HCT116 (cell line): ENCODE results near the gene GARIN1A. TPM values are rescaled to one million over a fixed set of nuclear protein-coding genes. Genes with fewer than 3 reads are reported as not detected.
"Not testable (repeated sequence)": the region's sequence is repeated elsewhere in the genome, so short reads cannot be mapped to it uniquely, and the experiment has no call there.

Source experiments
- ATAC-seq: fragments of 200-7000 bp; cut with Tn5 transposase; 2 replicates; pipeline ENCODE4 v1.9.1; 2020; ENCODE audit warnings: mild to moderate bottlenecking, moderate library complexity
- BruUV-seq: library from RNA; stranded (reverse); fragments of 400-500 nt; replicated peaks from 2 replicates; lab custom pipeline; 2021; lab: Mats Ljungman, UMichigan
- CTCF ChIA-PET: fragments of 300-600 bp; sonication (Branson Sonifier 250); formaldehyde crosslinking; loops from one replicate; lab custom pipeline; 2021; ENCODE audit warnings: antibody characterized with exemption; lab: Charles Lee
- POLR2A ChIA-PET: fragments of 300-600, 350-600 bp; sonication (Branson Sonifier 250); formaldehyde crosslinking; loops from one replicate; lab custom pipeline; 2021; ENCODE audit warnings: antibody characterized with exemption; lab: Charles Lee
- RAD21 ChIA-PET, 2 experiments: fragments of 300-600 bp; sonication (Branson Sonifier 250); formaldehyde crosslinking; loops; one replicate each; lab custom pipeline; 2023; ENCODE audit warnings: low total read pairs in 2 of 2; ENCODE audit not compliant: uncharacterized antibody in 2 of 2, unreplicated experiment in 2 of 2, low non-redundant PET in 1 of 2; lab: Charles Lee
- DNase-seq: peaks from one replicate; pipeline ENCODE4 v3.0.0-alpha.2; 2010; ENCODE audit warnings: low read depth, low spot score
- H2AFZ ChIP-seq: fragments of 200-600 bp; shearing (Covaris generic), sonication (generic); 2 replicates; pipeline ENCODE4 v1.6.1; 2017; ENCODE audit warnings: low read depth, mixed run types, mixed read lengths, antibody characterized with exemption, low read length; ENCODE audit not compliant: poor library complexity, severe bottlenecking
- H3K27ac ChIP-seq: 2 replicates; pipeline ENCODE4 v1.5.1; 2012; ENCODE audit warnings: low read depth, low read length
- H3K27me3 ChIP-seq: fragments of 200-600 bp; sonication (generic); 2 replicates; pipeline ENCODE4 v1.6.1; 2016; ENCODE audit warnings: mixed run types, low read length, mixed read lengths; ENCODE audit not compliant: insufficient read depth
- H3K36me3 ChIP-seq, 2 experiments: fragments of 200-500 bp in 1 of 2; fragments of 200-600 bp in 1 of 2; sonication (Bioruptor generic) in 1 of 2; sonication (generic) in 1 of 2; 2 replicates each; pipeline versions ENCODE4 v1.5.1 to v1.6.1; 2014 to 2016; ENCODE audit warnings: low read length in 2 of 2, inconsistent platforms in 1 of 2, mixed read lengths in 1 of 2, mixed run types in 1 of 2; ENCODE audit not compliant: insufficient read depth in 2 of 2, control insufficient read depth in 1 of 2
- H3K4me1 ChIP-seq, 2 experiments: fragments of 200-600 bp in 1 of 2; sonication (generic) in 1 of 2; 2 replicates each; pipeline versions ENCODE4 v1.5.1 to v1.6.1; 2012 to 2017; ENCODE audit warnings: low read length in 2 of 2, inconsistent platforms in 1 of 2, mild to moderate bottlenecking in 1 of 2, mixed read lengths in 1 of 2, mixed run types in 1 of 2, moderate library complexity in 1 of 2; ENCODE audit not compliant: insufficient read depth in 2 of 2, control insufficient read depth in 1 of 2
- H3K4me2 ChIP-seq: fragments of 200-600 bp; sonication (generic); 2 replicates; pipeline ENCODE4 v1.6.1; 2017; ENCODE audit warnings: mixed run types, low read length, mixed read lengths
- H3K4me3 ChIP-seq, 2 experiments: fragments of 200-600 bp in 1 of 2; sonication (generic) in 1 of 2; replicated peaks in 1 of 2; 2 replicates each; pipeline ENCODE4 v1.5.1; 2011 to 2016; ENCODE audit warnings: low read length in 2 of 2, control low read depth in 1 of 2, low read depth in 1 of 2, mild to moderate bottlenecking in 1 of 2, mixed read lengths in 1 of 2, mixed run types in 1 of 2
- H3K79me2 ChIP-seq: fragments of 200-600 bp; sonication (generic); 2 replicates; pipeline ENCODE4 v1.6.1; 2017; ENCODE audit warnings: mild to moderate bottlenecking, mixed run types, low read length, moderate library complexity, mixed read lengths; ENCODE audit not compliant: insufficient read depth
- H3K9ac ChIP-seq: fragments of 200-600 bp; sonication (generic); 2 replicates; pipeline ENCODE4 v1.6.1; 2016; ENCODE audit warnings: low read length, mixed read lengths
- H3K9me2 ChIP-seq: fragments of 200-600 bp; sonication (generic), shearing (Covaris generic); 2 replicates; pipeline ENCODE4 v1.6.1; 2017; ENCODE audit warnings: mixed run types, mild to moderate bottlenecking, moderate library complexity; ENCODE audit not compliant: insufficient read depth
- H3K9me3 ChIP-seq, 2 experiments: fragments of 200-500 bp in 1 of 2; fragments of 200-600 bp in 1 of 2; sonication (Bioruptor generic) in 1 of 2; sonication (generic) in 1 of 2; 2 replicates each; pipeline ENCODE4 v1.6.1; 2014 to 2017; ENCODE audit warnings: low read length in 2 of 2, mixed read lengths in 2 of 2, inconsistent platforms in 1 of 2, low read depth in 1 of 2, mild to moderate bottlenecking in 1 of 2, mixed run types in 1 of 2, moderate library complexity in 1 of 2; ENCODE audit not compliant: control insufficient read depth in 1 of 2, insufficient read depth in 1 of 2
- H4K20me1 ChIP-seq: fragments of 200-600 bp; sonication (generic), shearing (Covaris generic); 2 replicates; pipeline ENCODE4 v1.6.1; 2017; ENCODE audit warnings: mixed run types, mild to moderate bottlenecking, moderate library complexity; ENCODE audit not compliant: insufficient read depth
- SIN3A ChIP-seq: IDR thresholded peaks from 2 replicates; pipeline ENCODE4 v1.6.1; 2012; ENCODE audit warnings: low read depth
- ZNF274 ChIP-seq: fragments of 200-500 bp; sonication (Bioruptor generic); IDR thresholded peaks from 2 replicates; pipeline ENCODE4 v1.6.1; 2014; ENCODE audit warnings: mild to moderate bottlenecking, low read depth, low read length, inconsistent platforms
- intact Hi-C: fragments of 100-400 bp; cut with micrococcal nuclease; formaldehyde crosslinking; loops from 2 replicates; pipeline ENCODE4 v1.10.0; 2022
- total RNA-seq: library from RNA; stranded (reverse); gene quantifications from one replicate; pipeline ENCODE4 v1.2.1, GENCODE V29; 2021; ENCODE audit not compliant: unreplicated experiment

GARIN1A gene
- total RNA-seq, 1 experiment from 2014 or later: 0.49 TPM

GRCh38 chr7:128662091-128662490 is 10.0 kb upstream of the GARIN1A start (continued):
- no peak for TF ChIP-seq ZNF274

DNA sequence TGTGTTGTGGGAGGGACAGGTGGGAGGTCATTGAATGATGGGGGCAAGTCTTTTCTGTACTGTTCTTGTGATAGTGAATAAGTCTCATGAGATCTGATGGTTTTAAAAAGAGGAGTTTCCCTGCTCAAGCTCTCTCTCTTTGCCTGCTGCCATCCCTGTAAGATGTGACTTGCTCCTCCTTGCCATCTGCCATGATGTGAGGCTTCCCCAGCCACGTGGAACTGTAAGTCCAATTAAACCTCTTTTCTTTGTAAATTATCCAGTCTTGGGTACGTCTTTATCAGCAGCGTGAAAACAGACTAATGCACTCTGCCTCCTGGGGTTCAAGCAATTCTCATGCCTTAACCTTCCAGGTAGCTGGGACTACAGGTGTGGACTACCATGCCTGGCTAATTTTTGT is 8.9 kb upstream of the GARIN1A start:
- H3K27ac ChIP-seq, H3K9me2 ChIP-seq, H2AFZ ChIP-seq, H3K4me1 ChIP-seq, H3K4me2 ChIP-seq, ATAC-seq, H3K9me3 ChIP-seq, H4K20me1 ChIP-seq, H3K9ac ChIP-seq, H3K27me3 ChIP-seq, H3K36me3 ChIP-seq, CTCF ChIA-PET, RAD21 ChIA-PET, DNase-seq, BruUV-seq, H3K79me2 ChIP-seq, POLR2A ChIA-PET, H3K4me3 ChIP-seq: not testable (repeated sequence)
- intact Hi-C loops: loop anchor here (10.0 kb wide), 1 partner anchor 188 kb away; the partner anchor contains the start of gene METTL2B

- H3K4me3 ChIP-seq: no peak overlapping the region
- H3K4me1 ChIP-seq: no peaks in the 10 kb centered on the region
- no peaks in the 10 kb centered on the region for H3K27me3 ChIP-seq
- ATAC-seq (no peak), DNase-seq (no peak)
- intact Hi-C loops: loop anchor here (10.0 kb wide), 1 partner anchor 190 kb away; the partner anchor contains the start of gene METTL2B
- no peak overlapping the region for H2AFZ ChIP-seq
- H3K4me2 ChIP-seq: no peak overlapping the region
- no peak for TF ChIP-seq SIN3A
- H3K27ac ChIP-seq: no peak overlapping the region
- H3K9me3 ChIP-seq: peaks cover 3 to 8% of the 10 kb centered on the region in 2 experiments; a peak in 1 of 4 replicates
- no peaks in the 10 kb centered on the region for H4K20me1 ChIP-seq
- H3K79me2 ChIP-seq: no peaks in the 10 kb centered on the region
- no peaks in the 10 kb centered on the region for H3K36me3 ChIP-seq
- no peak overlapping the region for H3K9ac ChIP-seq
- ChIA-PET POLR2A (no interaction called here), CTCF (no interaction called here), RAD21 (no interaction called here)
- H3K9me2 ChIP-seq: no peaks in the 10 kb centered on the region
- no TSS peak for BruUV-seq
Measured at GRCh38 chr7:128665057-128665456, 7.0 kb upstream of the GARIN1A start.
